HG02840 (cell line): ENCODE results near the gene ZNF684.
"Not testable (repeated sequence)": the region's sequence is repeated elsewhere in the genome, so short reads cannot be mapped to it uniquely, and the experiment has no call there.

Experiments
- ATAC-seq: cut with Tn5 transposase; IDR thresholded peaks from one replicate; pipeline ENCODE4 v1.9.1; 2021; ENCODE audit warnings: mild to moderate bottlenecking, moderate library complexity, moderate number of reproducible peaks; ENCODE audit not compliant: unreplicated experiment, low FRiP score

Gene ZNF684

GRCh38 chr1:40564913-40565312 lies 33.5 kb downstream of the ZNF684 start:
- no peak for ATAC-seq

GRCh38 chr1:40567825-40568224 lies 36.4 kb downstream of the ZNF684 start:
- no peak for ATAC-seq

GRCh38 chr1:40574805-40575204 lies 43.4 kb downstream of the ZNF684 start:
- ATAC-seq = not testable (repeated sequence)

- ATAC-seq = no peak
Observed at GRCh38 chr1:40575336-40575735, 43.9 kb downstream of the ZNF684 start.

DNA sequence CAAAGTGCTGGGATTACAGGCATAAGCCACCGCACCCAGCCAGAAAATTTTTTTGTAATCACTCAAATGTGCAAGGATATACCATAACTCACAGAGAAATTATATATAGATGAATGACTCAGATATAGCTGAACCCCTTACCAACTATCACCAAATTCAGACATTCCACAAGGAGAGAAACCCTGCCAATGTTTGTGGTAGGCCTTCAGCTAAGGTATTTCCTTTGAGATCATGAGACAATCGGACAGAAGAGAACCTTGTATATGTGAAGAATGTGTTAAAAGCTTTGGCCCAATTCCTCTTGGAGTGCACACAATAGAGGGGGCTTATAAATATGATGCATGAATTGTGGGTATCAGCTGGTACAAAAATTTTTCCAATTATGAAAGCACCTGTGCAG lies 50.7 kb downstream of the ZNF684 start:
- no peak for ATAC-seq

DNA sequence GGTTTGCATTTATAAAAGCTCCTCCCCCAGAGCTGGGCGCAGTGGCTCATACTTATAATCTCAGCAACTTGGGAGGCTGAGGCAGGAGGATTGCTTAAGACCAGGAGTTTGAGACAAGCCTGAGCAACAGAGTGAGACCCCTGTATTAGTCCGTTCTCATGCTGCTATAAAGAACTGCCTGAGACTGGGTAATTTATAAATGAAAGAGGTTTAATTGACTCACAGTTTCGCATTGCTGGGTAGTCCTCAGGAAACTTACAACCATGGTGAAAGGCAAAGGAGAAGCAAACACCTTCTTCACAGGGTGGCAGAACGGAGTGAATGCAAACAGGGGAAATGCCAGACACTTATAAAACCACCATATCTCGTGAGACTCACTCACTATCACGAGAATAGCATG lies 52.5 kb downstream of the ZNF684 start:
- ATAC-seq = no peak

GRCh38 chr1:40588586-40588985 lies 57.1 kb downstream of the ZNF684 start:
- ATAC-seq = no peak

- ATAC-seq = no peak
Observed at GRCh38 chr1:40592107-40592803, 60.8 kb downstream of the ZNF684 start.

- no peak for ATAC-seq
Observed at GRCh38 chr1:40593449-40594186, 62.2 kb downstream of the ZNF684 start.

DNA sequence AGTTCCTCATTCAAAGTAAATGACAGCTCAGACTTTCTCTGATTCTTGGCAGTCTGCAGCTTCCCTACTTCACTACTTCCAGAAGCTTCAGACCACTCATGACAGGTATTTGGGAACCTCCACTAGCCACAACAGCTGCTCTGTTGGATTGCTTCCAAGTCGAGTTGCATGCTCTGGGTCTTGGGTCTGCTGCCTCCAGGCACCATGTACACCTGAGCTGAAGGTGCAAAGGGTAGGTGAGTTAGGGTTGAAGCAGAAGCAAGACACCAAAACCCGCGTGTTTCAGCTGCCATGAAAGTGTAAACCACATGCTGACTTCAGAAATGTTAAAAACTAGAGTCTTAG lies 62.7 kb downstream of the ZNF684 start:
- no peak for ATAC-seq

GRCh38 chr1:40595623-40596022 lies 64.2 kb downstream of the ZNF684 start:
- no peak for ATAC-seq
